ENCODE data around the gene RBM3.

- no peak for TF ChIP-seq CTCF (IDR thresholded peaks at IDR 0.05)
- no peak for TF ChIP-seq ZFX (IDR thresholded peaks at IDR 0.05; ENCODE audit: borderline replicate concordance)
Observed at GRCh38 chrX:48589482-48590162, 15.3 kb downstream of the RBM3 start.

Measured in 22Rv1 (cell line).